AG04450 (cell line): Measurements from ENCODE around the gene PARG. TPM values are rescaled to one million over a fixed set of nuclear protein-coding genes. Genes with fewer than 3 reads are reported as not detected.
"Not testable (repeated sequence)": the region's sequence is repeated elsewhere in the genome, so short reads cannot be mapped to it uniquely, and the experiment has no call there.

Experiments
- CTCF ChIA-PET: fragments of 300-600, 350-600 bp; formaldehyde crosslinking; extraction: SDS; loops from one replicate; lab custom pipeline; 2022; ENCODE audit warnings: antibody characterized with exemption, inconsistent platforms; lab: Charles Lee
- POLR2A ChIA-PET: fragments of 350-600 bp; formaldehyde crosslinking; extraction: SDS; loops from one replicate; lab custom pipeline; 2021; ENCODE audit warnings: antibody characterized with exemption, inconsistent platforms; lab: Yijun Ruan, JAX
- DNase-seq: peaks from one replicate; pipeline ENCODE4 v3.0.0-alpha.2; 2011; ENCODE audit warnings: low read depth, low spot score
- H3K27ac ChIP-seq: one replicate; pipeline ENCODE4 v1.5.1; 2012; ENCODE audit warnings: low read depth, low read length, control low read depth
- H3K27me3 ChIP-seq: one replicate; pipeline ENCODE4 v1.6.0; 2012; ENCODE audit warnings: low read length; ENCODE audit not compliant: control insufficient read depth, insufficient read depth
- H3K4me3 ChIP-seq: 2 replicates; pipeline ENCODE4 v1.5.1; 2011; ENCODE audit warnings: mild to moderate bottlenecking, low read depth, low read length, control low read depth
- H3K9me3 ChIP-seq: 2 replicates; pipeline ENCODE4 v1.5.1; 2012; ENCODE audit warnings: low read length; ENCODE audit not compliant: control insufficient read depth, insufficient read depth
- polyA plus RNA-seq: library from polyadenylated mRNA; depleted of rRNA; stranded (reverse); fragments of >200 nt; gene quantifications from 2 replicates; pipeline ENCODE4 v1.2.3, GENCODE V29; 2011
- TF ChIP-seq, protein P1 (sequence below): IDR thresholded peaks from 2 replicates; pipeline ENCODE4 v1.5.1; 2011; ENCODE audit warnings: low read depth, low read length, control low read depth, inconsistent platforms

The PARG gene
- polyA plus RNA-seq, 1 experiment = 13.7 TPM

DNA sequence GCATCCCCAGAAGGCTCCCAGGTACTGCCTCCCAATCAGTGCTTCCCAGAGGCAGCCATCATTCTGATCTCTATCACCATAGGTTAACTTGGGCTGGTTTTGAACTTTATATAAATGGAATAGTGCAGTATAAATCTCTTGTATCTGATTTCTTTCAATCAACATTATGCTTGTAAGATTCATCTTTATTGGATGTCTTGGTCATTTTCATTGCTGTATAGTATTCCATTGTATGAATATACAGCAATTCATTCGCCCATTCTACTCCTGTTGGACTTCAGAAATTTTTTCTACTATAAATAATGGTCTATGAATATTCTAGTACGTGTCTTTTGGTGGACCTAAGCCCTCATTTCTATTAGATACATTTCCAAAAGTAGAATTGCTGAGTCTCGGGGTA lies 163.6 kb downstream of the PARG start:
- DNase-seq = no peak
- CTCF ChIA-PET = no interaction called here
- Histone ChIP-seq H3K9me3 (no peaks in the 10 kb centered on the region), H3K27me3 (peaks cover 6% of the 10 kb centered on the region), H3K27ac (no peak overlapping the region), H3K4me3 (no peak overlapping the region)
- TF ChIP-seq, protein P1, sequence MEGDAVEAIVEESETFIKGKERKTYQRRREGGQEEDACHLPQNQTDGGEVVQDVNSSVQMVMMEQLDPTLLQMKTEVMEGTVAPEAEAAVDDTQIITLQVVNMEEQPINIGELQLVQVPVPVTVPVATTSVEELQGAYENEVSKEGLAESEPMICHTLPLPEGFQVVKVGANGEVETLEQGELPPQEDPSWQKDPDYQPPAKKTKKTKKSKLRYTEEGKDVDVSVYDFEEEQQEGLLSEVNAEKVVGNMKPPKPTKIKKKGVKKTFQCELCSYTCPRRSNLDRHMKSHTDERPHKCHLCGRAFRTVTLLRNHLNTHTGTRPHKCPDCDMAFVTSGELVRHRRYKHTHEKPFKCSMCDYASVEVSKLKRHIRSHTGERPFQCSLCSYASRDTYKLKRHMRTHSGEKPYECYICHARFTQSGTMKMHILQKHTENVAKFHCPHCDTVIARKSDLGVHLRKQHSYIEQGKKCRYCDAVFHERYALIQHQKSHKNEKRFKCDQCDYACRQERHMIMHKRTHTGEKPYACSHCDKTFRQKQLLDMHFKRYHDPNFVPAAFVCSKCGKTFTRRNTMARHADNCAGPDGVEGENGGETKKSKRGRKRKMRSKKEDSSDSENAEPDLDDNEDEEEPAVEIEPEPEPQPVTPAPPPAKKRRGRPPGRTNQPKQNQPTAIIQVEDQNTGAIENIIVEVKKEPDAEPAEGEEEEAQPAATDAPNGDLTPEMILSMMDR = no peak
- POLR2A ChIA-PET = no interaction called here

DNA sequence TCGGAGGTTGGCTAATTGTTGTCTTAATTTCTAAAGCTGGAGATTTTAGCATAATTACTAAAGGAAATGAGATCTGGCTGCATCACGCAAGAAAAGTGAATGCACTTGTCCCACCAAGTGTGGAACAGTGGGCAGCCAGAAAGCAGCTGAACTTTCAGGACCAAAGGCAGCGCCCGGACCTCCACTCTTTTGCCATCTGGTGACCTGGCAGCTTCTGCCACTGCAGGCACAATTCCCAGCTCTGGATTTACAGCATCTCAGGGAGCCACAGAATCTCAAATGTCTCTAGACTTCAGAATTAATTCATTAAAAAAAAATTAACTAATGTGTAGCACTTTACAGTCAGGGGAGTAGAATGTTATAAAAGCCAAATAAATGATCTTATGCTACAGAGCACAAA lies 165.0 kb downstream of the PARG start:
- CTCF ChIA-PET = interaction anchor here (0.9 kb wide), 1 partner anchor 8 kb away, joined by 6 read pairs; no protein-coding TSS in a partner anchor
- POLR2A ChIA-PET = no interaction called here
- Histone ChIP-seq H3K9me3 (no peaks in the 10 kb centered on the region), H3K27ac (no peak overlapping the region), H3K4me3 (no peak overlapping the region), H3K27me3 (peaks cover 6% of the 10 kb centered on the region)
- TF ChIP-seq, protein P1 = no peak
- DNase-seq = no peak

DNA sequence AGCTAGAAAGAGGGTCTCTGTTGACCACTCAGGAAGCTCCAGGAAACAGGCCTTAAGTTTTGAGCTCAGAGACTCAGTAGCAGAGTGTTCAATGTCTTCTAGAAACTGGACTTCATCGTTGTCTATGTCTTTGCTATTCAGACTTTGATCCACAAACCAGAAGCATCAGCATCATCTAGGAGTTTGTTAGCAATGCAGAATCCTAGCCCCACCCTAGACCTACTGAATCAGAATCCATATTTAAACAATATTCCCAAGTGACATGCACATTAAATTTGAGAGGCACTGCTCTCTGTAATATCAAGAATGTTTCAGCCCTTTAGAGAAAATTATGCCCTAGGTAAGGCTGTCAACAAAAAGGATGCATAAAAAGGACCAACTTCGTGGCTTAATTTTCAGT lies 166.8 kb downstream of the PARG start:
- TF ChIP-seq, protein P1 = no peak
- ChIA-PET CTCF (no interaction called here), POLR2A (no interaction called here)
- Histone ChIP-seq H3K27ac (no peak overlapping the region), H3K27me3 (peaks cover 8% of the 10 kb centered on the region), H3K9me3 (no peaks in the 10 kb centered on the region), H3K4me3 (no peak overlapping the region)
- DNase-seq = no peak

DNA sequence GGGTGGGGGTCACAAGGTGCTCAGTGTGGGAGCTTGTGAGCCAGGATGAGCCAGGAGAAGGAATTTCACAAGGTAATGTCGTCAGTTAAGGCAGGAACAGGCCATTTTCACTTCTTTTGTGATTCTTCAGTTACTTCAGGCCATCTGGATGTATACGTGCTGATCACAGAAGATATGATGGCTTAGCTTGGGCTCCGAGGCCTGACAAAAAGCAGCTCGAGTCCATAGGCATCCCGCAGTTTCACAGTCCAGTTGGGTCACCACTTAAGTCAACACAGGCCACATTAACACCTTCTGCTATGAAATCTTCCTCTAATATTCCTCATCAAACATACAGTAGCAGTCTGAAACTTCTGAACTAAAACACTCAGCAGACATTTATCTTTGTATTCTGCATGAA lies 168.9 kb downstream of the PARG start:
- H3K27ac ChIP-seq = peak overlapping the region; percentile 21
- POLR2A ChIA-PET, H3K9me3 ChIP-seq, CTCF ChIA-PET, DNase-seq, H3K4me3 ChIP-seq: not testable (repeated sequence)
- H3K27me3 ChIP-seq = peaks cover 22% of the 10 kb centered on the region

DNA sequence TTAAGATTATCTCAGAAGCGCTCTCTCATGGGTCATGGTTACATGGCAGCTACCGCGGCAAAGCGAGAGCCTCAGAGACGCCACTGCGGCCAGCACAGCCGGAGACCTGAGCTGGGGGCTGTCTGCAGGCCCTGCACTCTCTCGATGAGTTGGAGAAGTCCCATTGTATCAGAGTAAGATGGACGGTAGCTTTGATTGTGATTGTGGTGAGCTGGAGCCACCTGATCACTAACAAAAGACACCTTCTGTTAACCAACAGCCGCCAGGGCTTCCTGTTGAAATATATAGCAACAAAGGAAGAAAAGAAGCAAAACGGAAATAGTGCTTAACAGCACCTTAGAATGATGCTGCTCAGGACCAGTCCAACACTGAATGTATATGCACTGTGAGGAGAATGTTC lies 170.8 kb downstream of the PARG start:
- H3K27ac ChIP-seq, H3K4me3 ChIP-seq, DNase-seq, H3K9me3 ChIP-seq, CTCF ChIA-PET, POLR2A ChIA-PET: not testable (repeated sequence)
- H3K27me3 ChIP-seq = peaks cover 27% of the 10 kb centered on the region

DNA sequence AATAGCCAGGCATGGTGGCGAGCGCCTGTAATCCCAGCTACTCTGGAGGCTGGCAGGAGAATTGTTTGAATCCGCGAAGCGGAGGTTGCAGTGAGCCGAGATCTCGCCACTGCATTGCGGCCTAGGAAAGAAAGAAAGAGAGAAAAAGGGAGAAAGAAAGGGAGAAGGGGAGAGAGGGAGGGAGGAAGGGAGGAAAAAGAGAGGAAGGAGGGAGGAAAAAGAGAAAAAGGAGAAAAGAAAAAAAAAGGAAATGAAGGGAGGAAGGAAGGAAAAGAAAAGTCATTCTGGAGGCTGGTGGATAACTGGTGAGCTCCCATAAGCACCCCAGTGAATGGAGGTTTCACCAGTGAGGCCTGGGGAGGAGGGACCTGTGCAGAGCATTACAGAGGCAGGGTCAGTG lies 172.1 kb downstream of the PARG start:
- ChIA-PET CTCF (no interaction called here), POLR2A (no interaction called here)
- TF ChIP-seq, protein P1 = no peak
- Histone ChIP-seq H3K27ac (no peak overlapping the region), H3K4me3 (no peak overlapping the region), H3K9me3 (no peaks in the 10 kb centered on the region; the same call in 1 of the 2 replicates), H3K27me3 (peaks cover 24% of the 10 kb centered on the region)
- no peak for DNase-seq
